SK-N-SH treated with all-trans-retinoic acid at 6 μM for 48 hours (cell line): ENCODE data around the gene ODAD2.

ENCODE experiments used
- ARNTL ChIP-seq: fragments of 450-650 bp; formaldehyde crosslinking; IDR thresholded peaks from 2 replicates; pipeline ENCODE4 v1.5.0; 2020; ENCODE audit warnings: low read depth, mild to moderate bottlenecking, moderate library complexity, borderline replicate concordance
- BACH2 ChIP-seq: fragments of 250-450 bp; sonication (Bioruptor Pico); IDR thresholded peaks from 2 replicates; pipeline ENCODE4 v1.9.0; 2021; ENCODE audit warnings: mild to moderate bottlenecking, borderline replicate concordance
- RARB ChIP-seq: fragments of 250-450 bp; sonication (Bioruptor Pico); IDR thresholded peaks from 2 replicates; pipeline ENCODE4 v1.8.0; 2021; ENCODE audit warnings: mild to moderate bottlenecking, moderate library complexity
- SNAI2 ChIP-seq: fragments of 250-450 bp; sonication (Bioruptor Pico); IDR thresholded peaks from 2 replicates; pipeline ENCODE4 v1.5.0; 2020; ENCODE audit warnings: mild to moderate bottlenecking, moderate library complexity
- TOX ChIP-seq: fragments of 250-450 bp; sonication (Bioruptor Pico); IDR thresholded peaks from 2 replicates; pipeline ENCODE4 v1.8.0; 2021; ENCODE audit warnings: mild to moderate bottlenecking, moderate library complexity, borderline replicate concordance
- ZC3H10 ChIP-seq: fragments of 250-450 bp; sonication (Bioruptor Pico); IDR thresholded peaks from 2 replicates; pipeline ENCODE4 v1.5.1; 2021; ENCODE audit warnings: mild to moderate bottlenecking, moderate library complexity
- ZFP30 ChIP-seq: fragments of 450-650 bp; formaldehyde crosslinking; IDR thresholded peaks from 2 replicates; pipeline ENCODE4 v1.5.0; 2022; ENCODE audit warnings: mild to moderate bottlenecking, moderate library complexity
- ZNF565 ChIP-seq: fragments of 450-650 bp; formaldehyde crosslinking; conservative IDR thresholded peaks from 2 replicates; pipeline ENCODE4 v1.5.0; 2020; ENCODE audit warnings: low read depth, mild to moderate bottlenecking, moderate library complexity
- ZNF8 ChIP-seq: fragments of 450-650 bp; formaldehyde crosslinking; IDR thresholded peaks from 2 replicates; pipeline ENCODE4 v1.5.0; 2020; ENCODE audit warnings: mild to moderate bottlenecking, moderate library complexity
- TF ChIP-seq, protein P1 (sequence below): fragments of 250-450 bp; sonication (Bioruptor Pico); IDR thresholded peaks from 2 replicates; pipeline ENCODE4 v1.8.0; 2020; ENCODE audit warnings: mild to moderate bottlenecking, moderate library complexity, borderline replicate concordance
- TF ChIP-seq, protein P2 (sequence below): fragments of 250-450 bp; sonication (Bioruptor Pico); IDR thresholded peaks from 2 replicates; pipeline ENCODE4 v1.5.1; 2021; ENCODE audit warnings: mild to moderate bottlenecking, moderate library complexity
- TF ChIP-seq, protein P3 (sequence below): fragments of 250-450 bp; sonication (Bioruptor Pico); IDR thresholded peaks from 2 replicates; pipeline ENCODE4 v1.5.1; 2020; ENCODE audit warnings: low read depth, mild to moderate bottlenecking, moderate library complexity

DNA sequence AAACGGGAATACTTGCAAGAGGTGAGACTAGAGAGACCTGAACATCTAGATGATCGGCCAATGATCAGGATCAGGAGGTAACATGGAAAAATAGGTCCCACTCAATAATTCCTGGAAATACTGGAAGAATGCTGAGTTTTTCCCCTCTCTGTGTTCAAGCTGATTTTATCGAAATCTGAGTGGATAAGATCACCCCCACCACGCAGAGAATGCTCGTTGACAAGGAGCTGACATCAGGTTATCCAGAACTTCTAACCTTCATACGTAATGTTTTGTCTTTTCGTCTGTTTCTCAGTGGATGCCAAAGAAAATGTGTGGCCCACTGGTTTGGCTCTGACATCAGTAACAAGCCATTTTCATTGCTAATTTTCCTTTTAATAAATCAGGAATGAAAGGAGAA is 194.7 kb downstream of the ODAD2 start:
- no peak for TF ChIP-seq RARB
- TF ChIP-seq, protein P1, sequence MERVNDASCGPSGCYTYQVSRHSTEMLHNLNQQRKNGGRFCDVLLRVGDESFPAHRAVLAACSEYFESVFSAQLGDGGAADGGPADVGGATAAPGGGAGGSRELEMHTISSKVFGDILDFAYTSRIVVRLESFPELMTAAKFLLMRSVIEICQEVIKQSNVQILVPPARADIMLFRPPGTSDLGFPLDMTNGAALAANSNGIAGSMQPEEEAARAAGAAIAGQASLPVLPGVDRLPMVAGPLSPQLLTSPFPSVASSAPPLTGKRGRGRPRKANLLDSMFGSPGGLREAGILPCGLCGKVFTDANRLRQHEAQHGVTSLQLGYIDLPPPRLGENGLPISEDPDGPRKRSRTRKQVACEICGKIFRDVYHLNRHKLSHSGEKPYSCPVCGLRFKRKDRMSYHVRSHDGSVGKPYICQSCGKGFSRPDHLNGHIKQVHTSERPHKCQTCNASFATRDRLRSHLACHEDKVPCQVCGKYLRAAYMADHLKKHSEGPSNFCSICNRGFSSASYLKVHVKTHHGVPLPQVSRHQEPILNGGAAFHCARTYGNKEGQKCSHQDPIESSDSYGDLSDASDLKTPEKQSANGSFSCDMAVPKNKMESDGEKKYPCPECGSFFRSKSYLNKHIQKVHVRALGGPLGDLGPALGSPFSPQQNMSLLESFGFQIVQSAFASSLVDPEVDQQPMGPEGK (CRISPR knock-in tag) = no peak
- no peak for TF ChIP-seq BACH2 (CRISPR knock-in tag)
- TF ChIP-seq TOX = no peak
- TF ChIP-seq ARNTL = no peak
- TF ChIP-seq ZNF8 = no peak
- TF ChIP-seq SNAI2 (CRISPR knock-in tag) = no peak
- no peak for TF ChIP-seq ZFP30 (CRISPR knock-in tag)
- no peak for TF ChIP-seq ZC3H10 (CRISPR knock-in tag)
- TF ChIP-seq ZNF565 = no peak
- TF ChIP-seq, protein P2, sequence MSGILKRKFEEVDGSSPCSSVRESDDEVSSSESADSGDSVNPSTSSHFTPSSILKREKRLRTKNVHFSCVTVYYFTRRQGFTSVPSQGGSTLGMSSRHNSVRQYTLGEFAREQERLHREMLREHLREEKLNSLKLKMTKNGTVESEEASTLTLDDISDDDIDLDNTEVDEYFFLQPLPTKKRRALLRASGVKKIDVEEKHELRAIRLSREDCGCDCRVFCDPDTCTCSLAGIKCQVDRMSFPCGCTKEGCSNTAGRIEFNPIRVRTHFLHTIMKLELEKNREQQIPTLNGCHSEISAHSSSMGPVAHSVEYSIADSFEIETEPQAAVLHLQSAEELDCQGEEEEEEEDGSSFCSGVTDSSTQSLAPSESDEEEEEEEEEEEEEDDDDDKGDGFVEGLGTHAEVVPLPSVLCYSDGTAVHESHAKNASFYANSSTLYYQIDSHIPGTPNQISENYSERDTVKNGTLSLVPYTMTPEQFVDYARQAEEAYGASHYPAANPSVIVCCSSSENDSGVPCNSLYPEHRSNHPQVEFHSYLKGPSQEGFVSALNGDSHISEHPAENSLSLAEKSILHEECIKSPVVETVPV = no peak
- TF ChIP-seq, protein P3, sequence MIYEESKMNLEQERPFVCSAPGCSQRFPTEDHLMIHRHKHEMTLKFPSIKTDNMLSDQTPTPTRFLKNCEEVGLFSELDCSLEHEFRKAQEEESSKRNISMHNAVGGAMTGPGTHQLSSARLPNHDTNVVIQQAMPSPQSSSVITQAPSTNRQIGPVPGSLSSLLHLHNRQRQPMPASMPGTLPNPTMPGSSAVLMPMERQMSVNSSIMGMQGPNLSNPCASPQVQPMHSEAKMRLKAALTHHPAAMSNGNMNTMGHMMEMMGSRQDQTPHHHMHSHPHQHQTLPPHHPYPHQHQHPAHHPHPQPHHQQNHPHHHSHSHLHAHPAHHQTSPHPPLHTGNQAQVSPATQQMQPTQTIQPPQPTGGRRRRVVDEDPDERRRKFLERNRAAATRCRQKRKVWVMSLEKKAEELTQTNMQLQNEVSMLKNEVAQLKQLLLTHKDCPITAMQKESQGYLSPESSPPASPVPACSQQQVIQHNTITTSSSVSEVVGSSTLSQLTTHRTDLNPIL (CRISPR knock-in tag) = no peak
